Gastrocnemius medialis (tissue), 4 donors: Measurements from ENCODE around the gene MUSK. TPM values are rescaled to one million over a fixed set of nuclear protein-coding genes. Genes with fewer than 3 reads are reported as not detected.

Experiments used
- ATAC-seq, 2 donors: fragments of 150-250 bp; one replicate each; pipeline ENCODE4 v1.9.1; 2016
- DNase-seq, 2 donors: peaks; one replicate each; pipeline ENCODE4 v3.0.0-alpha.2; 2019
- H3K27ac ChIP-seq, 4 donors: fragments of 200-600 bp; sonication (generic); 1 replicate in 1 of 4; 2 replicates in 3 of 4; pipeline ENCODE4 v1.5.1; 2016 to 2018; ENCODE audit warnings: mild to moderate bottlenecking in 2 of 4, moderate library complexity in 1 of 4
- H3K27me3 ChIP-seq, 3 donors: fragments of 200-600 bp; sonication (generic) in 2 of 3; 1 replicate in 1 of 3; 2 replicates in 2 of 3; pipeline versions ENCODE4 v1.5.1 to v1.6.0; 2016 to 2019; ENCODE audit warnings: mild to moderate bottlenecking in 1 of 3, moderate library complexity in 1 of 3
- H3K36me3 ChIP-seq, 2 donors: fragments of 200-600 bp; sonication (generic) in 1 of 2; one replicate each; pipeline ENCODE4 v1.5.1; 2017 to 2018
- H3K4me1 ChIP-seq, 2 donors: fragments of 200-600 bp; sonication (generic) in 1 of 2; one replicate each; pipeline ENCODE4 v1.5.1; 2016 to 2017; ENCODE audit warnings: mild to moderate bottlenecking in 2 of 2
- H3K4me3 ChIP-seq, 4 donors: fragments of 200-600 bp; sonication (generic) in 3 of 4; 1 replicate in 1 of 4; 2 replicates in 3 of 4; pipeline ENCODE4 v1.5.1; 2016 to 2019; ENCODE audit warnings: mild to moderate bottlenecking in 2 of 4
- H3K9me3 ChIP-seq, 3 donors: fragments of 200-600 bp; sonication (generic) in 2 of 3; 1 replicate in 1 of 3; 2 replicates in 2 of 3; pipeline ENCODE4 v1.5.1; 2016 to 2019
- CTCF ChIP-seq, 5 experiments: fragments of 450-650 bp in 3 of 5; fragments of 200-600 bp in 2 of 5; sonication (generic) in 2 of 5; IDR thresholded peaks in 4 of 5; conservative IDR thresholded peaks in 1 of 5; 1 replicate in 4 of 5; 2 replicates in 1 of 5; pipeline ENCODE4 v1.5.1; 2016 to 2019; ENCODE audit warnings: antibody characterized with exemption in 5 of 5, mild to moderate bottlenecking in 3 of 5, moderate library complexity in 3 of 5
- POLR2A ChIP-seq, 2 donors: fragments of 450-650 bp; IDR thresholded peaks; one replicate each; pipeline ENCODE4 v1.6.1; 2017; ENCODE audit warnings: antibody characterized with exemption in 2 of 2, mild to moderate bottlenecking in 2 of 2, moderate library complexity in 2 of 2
- in situ Hi-C, 4 donors: fragments of 200-750 bp; cut with MboI; loops; one replicate each; pipeline versions ENCODE4 v1.15.0 to v1.8.0; 2017; ENCODE audit warnings: low sequenced_read_pairs in 4 of 4
- intact Hi-C: fragments of 100-400 bp; cut with DNase I; formaldehyde crosslinking; loops from one replicate; pipeline ENCODE4 v1.15.1; 2023; ENCODE audit warnings: low total_unique reads
- total RNA-seq, 4 donors: library from RNA; depleted of rRNA; stranded (reverse); fragments of >200 nt; gene quantifications; one replicate each; pipeline versions ENCODE4 v1.1.0 to v1.2.3, GENCODE V29; 2016

MUSK gene
- total RNA-seq, 4 donors from 2014 or later: 10.2 to 47.5 (median 27.1) TPM

- DNase-seq (no peak), ATAC-seq (no peak)
- intact Hi-C loops: no loop called here
- no peaks in the 10 kb centered on the region for H3K9me3 ChIP-seq
- no peaks in the 10 kb centered on the region for H3K27me3 ChIP-seq
- in situ Hi-C loops: loop anchor here in 1 of 4 donors (10.0 to 25.0 kb wide), 2 partner anchors 82 to 106 kb away; no protein-coding TSS in a partner anchor
- no peak overlapping the region for H3K27ac ChIP-seq
- H3K4me3 ChIP-seq: no peak overlapping the region
- no peaks in the 10 kb centered on the region for H3K36me3 ChIP-seq
- TF ChIP-seq POLR2A (IDR thresholded peaks at IDR 0.05): no peak
- TF ChIP-seq CTCF (IDR thresholded peaks at IDR 0.05 in 4 of 5, conservative IDR thresholded peaks at IDR 0.05 in 1 of 5): no peak
- no peaks in the 10 kb centered on the region for H3K4me1 ChIP-seq
Measured at GRCh38 chr9:110842986-110843385, 174.4 kb downstream of the MUSK start.

- intact Hi-C loops (no loop called here), in situ Hi-C loops (loop anchor here in 1 of 4 donors (10.0 to 25.0 kb wide), 2 partner anchors 81 to 107 kb away; no protein-coding TSS in a partner anchor)
- TF ChIP-seq CTCF (IDR thresholded peaks at IDR 0.05 in 4 of 5, conservative IDR thresholded peaks at IDR 0.05 in 1 of 5) (no peak), POLR2A (IDR thresholded peaks at IDR 0.05) (no peak)
- ATAC-seq (no peak), DNase-seq (no peak)
- Histone ChIP-seq H3K36me3 (no peaks in the 10 kb centered on the region), H3K27ac (no peak overlapping the region), H3K27me3 (no peaks in the 10 kb centered on the region), H3K4me3 (no peak overlapping the region), H3K9me3 (no peaks in the 10 kb centered on the region), H3K4me1 (no peaks in the 10 kb centered on the region)
Measured at GRCh38 chr9:110844121-110844520, 175.5 kb downstream of the MUSK start.

- in situ Hi-C loops: loop anchor here in 1 of 4 donors (10.0 to 25.0 kb wide), 2 partner anchors 79 to 109 kb away; no protein-coding TSS in a partner anchor
- TF ChIP-seq CTCF (IDR thresholded peaks at IDR 0.05 in 4 of 5, conservative IDR thresholded peaks at IDR 0.05 in 1 of 5): no peak
- TF ChIP-seq POLR2A (IDR thresholded peaks at IDR 0.05): no peak
- no peaks in the 10 kb centered on the region for H3K4me1 ChIP-seq
- no peaks in the 10 kb centered on the region for H3K27me3 ChIP-seq
- DNase-seq: no peak
- no peaks in the 10 kb centered on the region for H3K36me3 ChIP-seq
- no peak overlapping the region for H3K4me3 ChIP-seq
- H3K27ac ChIP-seq: no peak overlapping the region
- intact Hi-C loops: no loop called here
- ATAC-seq: no peak
- H3K9me3 ChIP-seq: no peaks in the 10 kb centered on the region
Measured at GRCh38 chr9:110846215-110846614, 177.6 kb downstream of the MUSK start.

GRCh38 chr9:110847671-110848070, 179.1 kb downstream of the MUSK start:
- in situ Hi-C loops: loop anchor here in 1 of 4 donors (10.0 to 25.0 kb wide), 2 partner anchors 77 to 110 kb away; no protein-coding TSS in a partner anchor

More at GRCh38 chr9:110847671-110848070, 179.1 kb downstream of the MUSK start:
- Histone ChIP-seq H3K4me1 (no peaks in the 10 kb centered on the region), H3K27ac (peak overlapping the region in 1 of 4 donors; percentile 35), H3K9me3 (no peaks in the 10 kb centered on the region), H3K4me3 (no peak overlapping the region), H3K27me3 (no peaks in the 10 kb centered on the region), H3K36me3 (no peaks in the 10 kb centered on the region)
- intact Hi-C loops: no loop called here
- DNase-seq: no peak
- TF ChIP-seq CTCF (IDR thresholded peaks at IDR 0.05 in 4 of 5, conservative IDR thresholded peaks at IDR 0.05 in 1 of 5): no peak
- no peak for TF ChIP-seq POLR2A (IDR thresholded peaks at IDR 0.05)
- no peak for ATAC-seq
